Endothelial cell of umbilical vein (primary cell): ENCODE measurements around the gene SNN. TPM values are rescaled to one million over a fixed set of nuclear protein-coding genes. Genes with fewer than 3 reads are reported as not detected.

Experiments used
- BruUV-seq: library from RNA; stranded (reverse); fragments of 400-500 nt; replicated peaks from 2 replicates; lab custom pipeline; 2021; lab: Mats Ljungman, UMichigan
- CTCF ChIA-PET: fragments of 300-600, 350-600 bp; sonication (Branson Sonifier 250); formaldehyde crosslinking; loops from one replicate; lab custom pipeline; 2021; ENCODE audit warnings: antibody characterized with exemption, inconsistent platforms; lab: Charles Lee
- POLR2A ChIA-PET: fragments of 300-600, 350-600 bp; sonication (Branson Sonifier 250); formaldehyde crosslinking; loops from one replicate; lab custom pipeline; 2021; ENCODE audit warnings: antibody characterized with exemption, inconsistent platforms; lab: Charles Lee
- DNase-seq: peaks from one replicate; pipeline ENCODE4 v3.0.0-alpha.2; 2011; ENCODE audit warnings: low read depth, low spot score
- FAIRE-seq: peaks from 2 replicates; lab custom pipeline; 2011; peaks lifted over from hg19 to GRCh38; lab: Jason Lieb, UNC
- H2AFZ ChIP-seq: 2 replicates; pipeline ENCODE4 v1.6.0; 2012; ENCODE audit warnings: low read depth, low read length, control low read depth, inconsistent platforms
- H3K27ac ChIP-seq: 2 replicates; pipeline ENCODE4 v1.5.1; 2011; ENCODE audit warnings: low read depth, mild to moderate bottlenecking, control low read depth, low read length, moderate library complexity; ENCODE audit not compliant: insufficient read depth
- H3K27me3 ChIP-seq, 2 experiments: 2 replicates each; pipeline versions ENCODE4 v1.6.0 to v1.6.1; 2011; ENCODE audit warnings: low read length in 2 of 2, mixed read lengths in 1 of 2; ENCODE audit not compliant: control insufficient read depth in 2 of 2, insufficient read depth in 2 of 2
- H3K36me3 ChIP-seq, 2 experiments: 2 replicates in 1 of 2; 3 replicates in 1 of 2; pipeline ENCODE4 v1.5.1; 2011; ENCODE audit warnings: low read length in 2 of 2, mild to moderate bottlenecking in 1 of 2, moderate library complexity in 1 of 2; ENCODE audit not compliant: control insufficient read depth in 2 of 2, insufficient read depth in 2 of 2; ENCODE audit errors: extremely low read depth in 1 of 2
- H3K4me1 ChIP-seq: 3 replicates; pipeline ENCODE4 v1.5.1; 2011; ENCODE audit warnings: mild to moderate bottlenecking, low read length; ENCODE audit not compliant: control insufficient read depth, insufficient read depth; ENCODE audit errors: extremely low read depth
- H3K4me2 ChIP-seq: 2 replicates; pipeline ENCODE4 v1.6.1; 2011; ENCODE audit warnings: low read length, control low read depth, mixed read lengths; ENCODE audit not compliant: insufficient read depth
- H3K4me3 ChIP-seq, 3 experiments: fragments of 200-600 bp in 1 of 3; sonication (generic), shearing (Covaris generic) in 1 of 3; replicated peaks in 1 of 3; 2 replicates each; pipeline ENCODE4 v1.5.1; 2011 to 2016; ENCODE audit warnings: control low read depth in 3 of 3, low read length in 3 of 3, mild to moderate bottlenecking in 2 of 3, inconsistent platforms in 1 of 3, low read depth in 1 of 3, moderate library complexity in 1 of 3; ENCODE audit not compliant: insufficient read depth in 1 of 3
- H3K79me2 ChIP-seq: 2 replicates; pipeline ENCODE4 v1.6.0; 2012; ENCODE audit warnings: low read length, inconsistent platforms; ENCODE audit not compliant: control insufficient read depth, insufficient read depth
- H3K9ac ChIP-seq: replicated peaks from 2 replicates; pipeline ENCODE3; 2011; ENCODE audit warnings: low read length, control low read depth; ENCODE audit not compliant: insufficient read depth; ENCODE audit errors: extremely low read depth
- H3K9me1 ChIP-seq: replicated peaks from 3 replicates; pipeline ENCODE4 v1.6.0; 2011; ENCODE audit warnings: mild to moderate bottlenecking, low read length; ENCODE audit not compliant: control insufficient read depth, insufficient read depth; ENCODE audit errors: extremely low read depth
- H3K9me3 ChIP-seq: replicated peaks from 2 replicates; pipeline ENCODE4 v1.5.1; 2012; ENCODE audit warnings: low read length, inconsistent platforms; ENCODE audit not compliant: control insufficient read depth, insufficient read depth
- H4K20me1 ChIP-seq: replicated peaks from 2 replicates; pipeline ENCODE3; 2011; ENCODE audit warnings: mild to moderate bottlenecking, low read length; ENCODE audit not compliant: control insufficient read depth, insufficient read depth; ENCODE audit errors: extremely low read depth
- CTCF ChIP-seq, 2 donors: IDR thresholded peaks; 1 replicate in 1 of 2; 2 replicates in 1 of 2; pipeline ENCODE4 v1.5.1; 2011; ENCODE audit warnings: low read length in 2 of 2, mild to moderate bottlenecking in 2 of 2, moderate library complexity in 2 of 2, control low read depth in 1 of 2, inconsistent platforms in 1 of 2, low read depth in 1 of 2; ENCODE audit not compliant: insufficient read depth in 1 of 2; ENCODE audit errors: extremely low read depth in 1 of 2
- EZH2 ChIP-seq: IDR thresholded peaks from 2 replicates; pipeline ENCODE4 v1.6.1; 2012; ENCODE audit warnings: borderline replicate concordance, low read depth, mild to moderate bottlenecking, moderate library complexity, low read length, inconsistent platforms; ENCODE audit not compliant: severe bottlenecking
- FOS ChIP-seq: IDR thresholded peaks from 2 replicates; pipeline ENCODE4 v1.6.1; 2011; ENCODE audit warnings: mild to moderate bottlenecking, low read length, moderate library complexity, borderline replicate concordance; ENCODE audit not compliant: insufficient read depth
- GATA2 ChIP-seq: IDR thresholded peaks from 2 replicates; pipeline ENCODE4 v1.7.0; 2011; ENCODE audit warnings: low read depth, mild to moderate bottlenecking, moderate library complexity, mixed read lengths, low read length; ENCODE audit not compliant: insufficient read length, insufficient read depth
- MYC ChIP-seq: IDR thresholded peaks from one replicate; pipeline ENCODE4 v1.6.1; 2011; ENCODE audit warnings: mild to moderate bottlenecking, low read depth, low read length
- POLR2A ChIP-seq: IDR thresholded peaks from 2 replicates; pipeline ENCODE4 v1.6.1; 2012; ENCODE audit warnings: low read depth, mild to moderate bottlenecking, control low read depth, low read length
- POLR2AphosphoS5 ChIP-seq: IDR thresholded peaks from 2 replicates; pipeline ENCODE4 v1.6.1; 2012; ENCODE audit warnings: low read depth, mild to moderate bottlenecking, control low read depth, low read length, moderate library complexity; ENCODE audit not compliant: insufficient read depth
- dilution Hi-C: fragments of 300-500 bp; cut with MboI; formaldehyde crosslinking; loops from one replicate; pipeline ENCODE4 v1.15.0; 2019; ENCODE audit warnings: low sequenced_read_pairs; ENCODE audit not compliant: extremely low pct_ligation_motif_present
- intact Hi-C: fragments of 100-400 bp; cut with micrococcal nuclease; formaldehyde crosslinking; loops from one replicate; pipeline ENCODE4 v1.10.0; 2022
- polyA plus RNA-seq, 4 experiments: library from polyadenylated mRNA; depleted of rRNA in 3 of 4; stranded (reverse) in 3 of 4; unstranded in 1 of 4; fragments of >200 nt; gene quantifications; 2 replicates each; pipeline versions ENCODE4 v1.2.1 to v1.2.3, GENCODE V29; 2011 to 2012; ENCODE audit warnings: missing spikeins in 1 of 4
- total RNA-seq: library from RNA; stranded (reverse); gene quantifications from 2 replicates; pipeline ENCODE4 v1.2.3, GENCODE V29; 2021
- TF ChIP-seq, protein P1 (sequence below): IDR thresholded peaks from 2 replicates; pipeline ENCODE4 v1.6.1; 2011; ENCODE audit not compliant: insufficient read depth, insufficient read length

SNN gene
- total and polyA plus RNA-seq, 2 donors (not counting 3 experiments of a cell fraction or from before 2014, with no cell fraction given), result 17.7 to 24.1 TPM

GRCh38 chr16:11719762-11720161 lies 51.5 kb downstream of the SNN start:
- no peaks in the 10 kb centered on the region for H3K9me3 ChIP-seq
- CTCF ChIA-PET, result interaction anchor here (1.6 kb wide), 1 partner anchor 348 kb away, joined by 4 read pairs; no protein-coding TSS in a partner anchor
- H3K27ac ChIP-seq, result no peak overlapping the region
- no peaks in the 10 kb centered on the region for H4K20me1 ChIP-seq
- H3K36me3 ChIP-seq, result peaks cover 8 to 13% of the 10 kb centered on the region in 2 experiments
- intact Hi-C loops (no loop called here), dilution Hi-C loops (no loop called here)
- no peaks in the 10 kb centered on the region for H3K27me3 ChIP-seq
- BruUV-seq, result no TSS peak
- no peaks in the 10 kb centered on the region for H3K4me1 ChIP-seq
- H3K79me2 ChIP-seq, result peaks cover 3% of the 10 kb centered on the region
- POLR2A ChIA-PET, result no interaction called here
- TF ChIP-seq POLR2AphosphoS5, result no peak
- TF ChIP-seq CTCF (IDR thresholded peaks at IDR 0.05; ENCODE audit: extremely low read depth in 1 of 2, insufficient read depth in 1 of 2, low read depth in 1 of 2, low read length in 2 of 2), result no peak
- TF ChIP-seq MYC, result no peak
- no peak for TF ChIP-seq POLR2A
- no peak for TF ChIP-seq EZH2
- no peak for TF ChIP-seq GATA2
- TF ChIP-seq, protein P1, sequence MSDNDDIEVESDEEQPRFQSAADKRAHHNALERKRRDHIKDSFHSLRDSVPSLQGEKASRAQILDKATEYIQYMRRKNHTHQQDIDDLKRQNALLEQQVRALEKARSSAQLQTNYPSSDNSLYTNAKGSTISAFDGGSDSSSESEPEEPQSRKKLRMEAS, result no peak
- TF ChIP-seq FOS, result no peak
- no peak overlapping the region for H3K4me2 ChIP-seq
- no peak for DNase-seq
- H2AFZ ChIP-seq, result no peak overlapping the region
- FAIRE-seq, result no peak
- H3K4me3 ChIP-seq, result no peak overlapping the region
- no peak overlapping the region for H3K9ac ChIP-seq
- H3K9me1 ChIP-seq, result no peaks in the 10 kb centered on the region
